Smooth muscle cell (in vitro differentiated cells): Measurements from ENCODE around the gene FGR. TPM values are rescaled to one million over a fixed set of nuclear protein-coding genes. Genes with fewer than 3 reads are reported as not detected.
A peak's percentile ranks its signal among the peaks of the same experiment; 100 is the strongest.

Experiments
- DNase-seq: peaks from one replicate; lab custom pipeline; 2025; ENCODE audit not compliant: unreplicated experiment; lab: John Stamatoyannopoulos, UW
- H2AFZ ChIP-seq: fragments of 200-600 bp; sonication (generic); 2 replicates; pipeline ENCODE4 v1.6.0; 2016; ENCODE audit warnings: antibody characterized with exemption, low read depth, mild to moderate bottlenecking
- H3F3A ChIP-seq: fragments of 200-600 bp; sonication (generic); 2 replicates; pipeline ENCODE4 v1.6.0; 2017; ENCODE audit warnings: antibody characterized with exemption, low read depth
- H3K27ac ChIP-seq: fragments of 200-600 bp; sonication (generic); 2 replicates; pipeline ENCODE4 v1.5.1; 2016; ENCODE audit warnings: low read depth, mild to moderate bottlenecking
- H3K27me3 ChIP-seq: fragments of 200-600 bp; sonication (generic); 2 replicates; pipeline ENCODE4 v1.6.1; 2016; ENCODE audit warnings: low read depth, mild to moderate bottlenecking
- H3K36me3 ChIP-seq: fragments of 200-600 bp; sonication (generic); 2 replicates; pipeline ENCODE4 v1.5.1; 2016; ENCODE audit warnings: low read depth
- H3K4me1 ChIP-seq: fragments of 200-600 bp; sonication (generic); 2 replicates; pipeline ENCODE4 v1.5.1; 2016; ENCODE audit warnings: low read depth
- H3K4me2 ChIP-seq: fragments of 200-600 bp; sonication (generic); 2 replicates; pipeline ENCODE4 v1.6.0; 2016; ENCODE audit warnings: mild to moderate bottlenecking
- H3K4me3 ChIP-seq: fragments of 200-600 bp; sonication (generic); 2 replicates; pipeline ENCODE4 v1.5.1; 2016; ENCODE audit warnings: mild to moderate bottlenecking
- H3K79me2 ChIP-seq: fragments of 200-600 bp; sonication (generic); 2 replicates; pipeline ENCODE4 v1.6.0; 2016; ENCODE audit warnings: low read depth, mild to moderate bottlenecking
- H3K9ac ChIP-seq: fragments of 200-600 bp; sonication (generic); 2 replicates; pipeline ENCODE4 v1.6.0; 2016; ENCODE audit warnings: low read depth
- H3K9me3 ChIP-seq: fragments of 200-600 bp; sonication (generic); replicated peaks from 2 replicates; pipeline ENCODE4 v1.5.1; 2016; ENCODE audit warnings: low read depth
- H4K20me1 ChIP-seq: fragments of 200-600 bp; sonication (generic); 2 replicates; pipeline ENCODE4 v1.6.0; 2016; ENCODE audit warnings: low read depth
- WGBS: methylation state at CpG from one replicate; pipeline ENCODE4 v1.1.7; 2016; ENCODE audit warnings: low lambda C conversion rate; 5-methylcytosine and 5-hydroxymethylcytosine counted together
- polyA plus RNA-seq: library from polyadenylated mRNA; unstranded; fragments of >200 nt; fragmentation: Nextera tagmentation; extraction: Ambion mirVana; gene quantifications from 2 replicates; pipeline ENCODE4 v1.2.1, GENCODE V29; 2016
- total RNA-seq: library from RNA; depleted of rRNA; stranded (reverse); fragments of >200 nt; gene quantifications from 2 replicates; pipeline ENCODE4 v1.2.3, GENCODE V29; 2014
- TF ChIP-seq, protein P1 (sequence below): fragments of 200-600 bp; sonication (generic); IDR thresholded peaks from 2 replicates; pipeline ENCODE4 v1.5.1; 2017; ENCODE audit warnings: borderline replicate concordance, mild to moderate bottlenecking, antibody characterized with exemption; ENCODE audit not compliant: insufficient read depth, poor library complexity, severe bottlenecking

Gene FGR
- total and polyA plus RNA-seq, 2 experiments from 2014 or later: 0.10 to 1.3 TPM

DNA sequence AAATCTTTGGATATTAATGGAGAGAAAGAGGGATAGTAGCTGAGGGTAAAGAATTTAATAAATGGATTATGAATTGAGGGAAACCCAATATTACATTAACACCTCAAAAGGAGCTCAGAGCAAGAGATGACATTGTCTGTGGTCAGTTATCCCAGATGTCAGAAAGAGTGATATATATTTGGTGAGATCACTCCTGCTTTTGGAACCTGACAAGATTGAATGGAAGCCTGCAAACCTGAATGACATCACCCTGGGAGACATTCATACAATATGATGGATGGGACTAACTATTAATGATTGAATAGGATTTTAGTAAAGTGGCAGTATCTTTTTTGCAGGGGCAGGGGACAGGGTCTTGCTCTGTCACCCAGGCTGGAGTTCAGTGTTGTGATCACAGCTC lies 43.8 kb upstream of the FGR start:
- Histone ChIP-seq H3K27ac (no peak overlapping the region), H3K9me3 (no peaks in the 10 kb centered on the region), H3K27me3 (no peaks in the 10 kb centered on the region), H3F3A (no peaks in the 10 kb centered on the region), H3K36me3 (no peaks in the 10 kb centered on the region), H3K9ac (no peak overlapping the region), H3K4me3 (no peak overlapping the region), H3K79me2 (no peaks in the 10 kb centered on the region), H3K4me2 (no peak overlapping the region), H3K4me1 (no peaks in the 10 kb centered on the region), H4K20me1 (no peaks in the 10 kb centered on the region), H2AFZ (no peak overlapping the region)
- no peak for DNase-seq
- TF ChIP-seq, protein P1, sequence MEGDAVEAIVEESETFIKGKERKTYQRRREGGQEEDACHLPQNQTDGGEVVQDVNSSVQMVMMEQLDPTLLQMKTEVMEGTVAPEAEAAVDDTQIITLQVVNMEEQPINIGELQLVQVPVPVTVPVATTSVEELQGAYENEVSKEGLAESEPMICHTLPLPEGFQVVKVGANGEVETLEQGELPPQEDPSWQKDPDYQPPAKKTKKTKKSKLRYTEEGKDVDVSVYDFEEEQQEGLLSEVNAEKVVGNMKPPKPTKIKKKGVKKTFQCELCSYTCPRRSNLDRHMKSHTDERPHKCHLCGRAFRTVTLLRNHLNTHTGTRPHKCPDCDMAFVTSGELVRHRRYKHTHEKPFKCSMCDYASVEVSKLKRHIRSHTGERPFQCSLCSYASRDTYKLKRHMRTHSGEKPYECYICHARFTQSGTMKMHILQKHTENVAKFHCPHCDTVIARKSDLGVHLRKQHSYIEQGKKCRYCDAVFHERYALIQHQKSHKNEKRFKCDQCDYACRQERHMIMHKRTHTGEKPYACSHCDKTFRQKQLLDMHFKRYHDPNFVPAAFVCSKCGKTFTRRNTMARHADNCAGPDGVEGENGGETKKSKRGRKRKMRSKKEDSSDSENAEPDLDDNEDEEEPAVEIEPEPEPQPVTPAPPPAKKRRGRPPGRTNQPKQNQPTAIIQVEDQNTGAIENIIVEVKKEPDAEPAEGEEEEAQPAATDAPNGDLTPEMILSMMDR: no peak

DNA sequence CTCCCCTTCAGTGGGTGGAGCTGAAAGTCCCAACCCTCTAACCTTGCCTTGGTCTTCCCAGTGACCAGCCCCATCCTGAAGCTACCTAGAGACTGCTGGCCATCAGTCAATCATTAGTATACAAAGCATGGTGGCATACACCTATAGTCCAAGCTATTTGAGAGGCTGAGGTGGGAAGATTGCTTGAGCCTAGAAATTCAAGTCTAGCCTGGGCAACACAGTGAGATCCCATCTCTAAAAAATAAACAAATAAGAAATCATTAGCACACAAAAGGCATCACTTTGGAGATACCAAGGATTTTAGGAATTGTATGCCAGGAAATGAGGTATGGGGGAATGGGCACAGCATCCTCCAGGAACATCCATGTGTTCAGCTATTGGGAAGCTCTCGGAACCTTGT lies 41.4 kb upstream of the FGR start:
- Histone ChIP-seq H3K36me3 (no peaks in the 10 kb centered on the region), H3K4me2 (no peak overlapping the region), H2AFZ (no peak overlapping the region), H3K4me3 (no peak overlapping the region), H3K4me1 (no peaks in the 10 kb centered on the region), H3K27ac (no peak overlapping the region), H3K79me2 (no peaks in the 10 kb centered on the region), H3K27me3 (no peaks in the 10 kb centered on the region), H4K20me1 (no peaks in the 10 kb centered on the region), H3K9ac (no peak overlapping the region), H3K9me3 (no peaks in the 10 kb centered on the region), H3F3A (peaks cover 4% of the 10 kb centered on the region)
- DNase-seq: no peak
- TF ChIP-seq, protein P1: no peak
- 96% methylated on average over 1 of the region's 1 CpG for WGBS

DNA sequence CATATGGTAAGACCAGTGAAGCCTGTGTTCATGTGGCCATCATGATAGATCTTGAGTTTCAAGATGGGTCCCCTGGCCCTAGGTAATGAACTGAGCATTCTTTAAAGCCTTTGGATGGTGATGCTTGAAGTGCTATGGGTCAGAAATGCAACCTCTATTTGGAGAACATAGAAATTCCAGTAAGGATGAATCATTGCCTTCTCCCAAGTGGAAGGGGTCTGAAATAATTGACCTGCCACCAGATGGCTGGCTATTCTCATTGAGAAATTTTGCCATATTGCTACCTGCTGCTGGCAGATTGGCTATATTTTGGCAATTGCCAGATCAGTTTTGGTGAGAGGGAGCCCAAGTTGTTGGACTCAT lies 37.7 kb upstream of the FGR start:
- Histone ChIP-seq H3K79me2 (no peaks in the 10 kb centered on the region), H3K36me3 (no peaks in the 10 kb centered on the region), H3K27ac (peak overlapping the region; percentile 66), H3K9me3 (no peaks in the 10 kb centered on the region), H3K4me2 (peak overlapping the region; percentile 85), H3K4me1 (no peaks in the 10 kb centered on the region), H3K4me3 (peak overlapping the region; percentile 39), H3K27me3 (no peaks in the 10 kb centered on the region), H3K9ac (no peak overlapping the region), H4K20me1 (no peaks in the 10 kb centered on the region), H2AFZ (peak overlapping the region; percentile 80), H3F3A (peaks cover 4% of the 10 kb centered on the region)
- TF ChIP-seq, protein P1: no peak
- DNase-seq: no peak

DNA sequence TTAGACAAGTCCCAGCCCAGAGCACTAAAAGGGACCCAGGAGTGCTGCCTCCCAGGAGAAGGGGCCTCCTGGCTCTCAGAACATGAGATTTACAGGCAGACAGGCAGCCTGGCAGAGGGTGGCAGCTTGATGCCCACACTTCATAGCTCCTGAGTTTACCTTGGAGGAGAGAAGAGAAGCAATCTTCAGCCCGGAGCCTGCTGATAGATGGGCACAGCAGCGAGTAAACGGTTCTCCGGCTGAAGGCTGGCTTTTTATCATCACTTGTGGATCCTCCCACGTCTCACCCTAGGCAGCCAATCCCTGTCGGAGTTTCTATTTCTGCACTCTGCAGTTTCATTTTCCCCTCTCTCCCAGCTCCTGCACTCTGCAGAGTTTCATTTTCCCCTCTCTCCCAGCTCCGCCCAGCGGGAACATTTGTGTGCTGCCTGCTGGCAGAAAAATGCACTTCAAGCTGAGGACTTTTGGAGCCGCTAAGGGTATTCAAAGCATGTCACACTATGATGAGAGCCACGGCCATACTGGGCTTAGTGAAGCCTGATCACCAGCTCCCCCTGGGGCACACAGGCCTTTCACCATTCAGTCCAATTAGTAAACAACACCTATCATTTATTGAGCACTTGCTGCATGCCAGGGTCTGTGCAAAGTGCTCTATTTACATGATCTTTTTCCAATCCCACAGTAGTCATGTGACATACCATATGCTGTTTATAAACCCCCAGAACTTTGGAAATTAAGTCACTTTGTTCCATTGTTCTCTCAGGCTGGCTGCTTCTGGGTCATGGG lies 37.2 kb upstream of the FGR start, which contains the start of gene IFI6:
TSS of gene IFI6 (minus strand) at position 229 of the 786 bp plus-strand sequence. CDS start 2,878 bp downstream, outside the sequence.
- peaks cover 4% of the 10 kb centered on the region for H3F3A ChIP-seq
- H3K4me3 ChIP-seq: peak within 1 kb of the TSS; percentile 39
- H3K4me2 ChIP-seq: peak within 1 kb of the TSS; percentile 85
- no peaks in the 10 kb centered on the region for H3K27me3 ChIP-seq
- H2AFZ ChIP-seq: peak within 1 kb of the TSS; percentile 80
- H3K36me3 ChIP-seq: no peaks in the 10 kb centered on the region
- peak within 1 kb of the TSS; percentile 66 for H3K27ac ChIP-seq
- TF ChIP-seq, protein P1: peak; percentile 12
- no peaks in the 10 kb centered on the region for H3K9me3 ChIP-seq
- H3K4me1 ChIP-seq: no peaks in the 10 kb centered on the region
- peak; percentile 50 for DNase-seq
- H4K20me1 ChIP-seq: no peaks in the 10 kb centered on the region
- H3K79me2 ChIP-seq: no peaks in the 10 kb centered on the region
- WGBS: 3% methylated on average over 10 of the region's 10 CpGs
- H3K9ac ChIP-seq: no peak within 1 kb of the TSS
